Measurements from ENCODE around the gene CEP44.

Gene CEP44

GRCh38 chr4:174324236-174324635 lies 40.5 kb downstream of the CEP44 start:
- Histone ChIP-seq H3K79me2 (ENCODE audit: control insufficient read depth, insufficient read depth, low read length, poor library complexity) (no peaks in the 10 kb centered on the region), H3K4me1 (ENCODE audit: control insufficient read depth in 1 of 2, insufficient read depth in 2 of 2, low read length in 2 of 2) (no peaks in the 10 kb centered on the region), H3K27ac (ENCODE audit: low read depth, low read length) (no peak overlapping the region), H4K8ac (ENCODE audit: low read depth, low read length) (no peak overlapping the region), H2AK5ac (ENCODE audit: low read length) (no peak overlapping the region), H3K14ac (ENCODE audit: low read length) (no peak overlapping the region), H3K23ac (ENCODE audit: low read length) (no peak overlapping the region), H2BK120ac (ENCODE audit: insufficient read depth, low read length, poor library complexity) (no peak overlapping the region), H4K91ac (ENCODE audit: low read depth, low read length) (no peak overlapping the region), H3K4me3 (ENCODE audit: low read depth, low read length) (no peak overlapping the region), H2BK5ac (ENCODE audit: low read depth, low read length, poor library complexity) (no peak overlapping the region), H3K9me3 (ENCODE audit: insufficient read depth, low read depth, low read length) (no peaks in the 10 kb centered on the region), H3K36me3 (ENCODE audit: control insufficient read depth in 1 of 2, insufficient read depth in 2 of 2, low read length in 2 of 2) (no peaks in the 10 kb centered on the region), H3K9ac (ENCODE audit: low read length) (no peak overlapping the region), H2BK12ac (ENCODE audit: low read length) (no peak overlapping the region), H4K12ac (ENCODE audit: low read depth, low read length) (no peak overlapping the region), H3K4ac (ENCODE audit: low read depth, low read length) (no peak overlapping the region), H3K4me2 (ENCODE audit: low read length) (no peak overlapping the region), H3K18ac (ENCODE audit: low read length) (no peak overlapping the region), H3K79me1 (ENCODE audit: low read length) (no peaks in the 10 kb centered on the region), H2AFZ (ENCODE audit: insufficient read depth, low read length, poor library complexity) (no peak overlapping the region), H3K27me3 (ENCODE audit: insufficient read depth, low read length) (no peaks in the 10 kb centered on the region)
- WGBS (ENCODE audit: extremely low coverage, insufficient coverage, insufficient read length): no CpG with 5 or more reads among the region's 1 CpG
- no peak for DNase-seq

GRCh38 chr4:174324725-174325124 lies 41.0 kb downstream of the CEP44 start:
- Histone ChIP-seq H2BK12ac (ENCODE audit: low read length) (no peak overlapping the region), H2BK120ac (ENCODE audit: insufficient read depth, low read length, poor library complexity) (no peak overlapping the region), H3K79me2 (ENCODE audit: control insufficient read depth, insufficient read depth, low read length, poor library complexity) (no peaks in the 10 kb centered on the region), H3K18ac (ENCODE audit: low read length) (no peak overlapping the region), H3K36me3 (ENCODE audit: control insufficient read depth in 1 of 2, insufficient read depth in 2 of 2, low read length in 2 of 2) (no peaks in the 10 kb centered on the region), H4K12ac (ENCODE audit: low read depth, low read length) (no peak overlapping the region), H2AFZ (ENCODE audit: insufficient read depth, low read length, poor library complexity) (no peak overlapping the region), H4K91ac (ENCODE audit: low read depth, low read length) (no peak overlapping the region), H2AK5ac (ENCODE audit: low read length) (no peak overlapping the region), H3K4ac (ENCODE audit: low read depth, low read length) (no peak overlapping the region), H3K4me1 (ENCODE audit: control insufficient read depth in 1 of 2, insufficient read depth in 2 of 2, low read length in 2 of 2) (no peaks in the 10 kb centered on the region), H4K8ac (ENCODE audit: low read depth, low read length) (no peak overlapping the region), H3K23ac (ENCODE audit: low read length) (no peak overlapping the region), H3K14ac (ENCODE audit: low read length) (no peak overlapping the region), H3K4me3 (ENCODE audit: low read depth, low read length) (no peak overlapping the region), H3K9me3 (ENCODE audit: insufficient read depth, low read depth, low read length) (no peaks in the 10 kb centered on the region), H3K4me2 (ENCODE audit: low read length) (no peak overlapping the region), H3K79me1 (ENCODE audit: low read length) (no peaks in the 10 kb centered on the region), H3K27ac (ENCODE audit: low read depth, low read length) (no peak overlapping the region), H3K9ac (ENCODE audit: low read length) (no peak overlapping the region), H2BK5ac (ENCODE audit: low read depth, low read length, poor library complexity) (no peak overlapping the region), H3K27me3 (ENCODE audit: insufficient read depth, low read length) (no peaks in the 10 kb centered on the region)
- no peak for DNase-seq
- WGBS (ENCODE audit: extremely low coverage, insufficient coverage, insufficient read length): no CpG with 5 or more reads among the region's 2 CpGs

- Histone ChIP-seq H3K9ac (ENCODE audit: low read length) (no peak overlapping the region), H3K9me3 (ENCODE audit: insufficient read depth, low read depth, low read length) (no peaks in the 10 kb centered on the region), H3K36me3 (ENCODE audit: control insufficient read depth in 1 of 2, insufficient read depth in 2 of 2, low read length in 2 of 2) (no peaks in the 10 kb centered on the region), H2AK5ac (ENCODE audit: low read length) (no peak overlapping the region), H2BK5ac (ENCODE audit: low read depth, low read length, poor library complexity) (no peak overlapping the region), H3K4me3 (ENCODE audit: low read depth, low read length) (no peak overlapping the region), H3K18ac (ENCODE audit: low read length) (no peak overlapping the region), H3K79me2 (ENCODE audit: control insufficient read depth, insufficient read depth, low read length, poor library complexity) (no peaks in the 10 kb centered on the region), H3K14ac (ENCODE audit: low read length) (no peak overlapping the region), H3K4me2 (ENCODE audit: low read length) (no peak overlapping the region), H3K4ac (ENCODE audit: low read depth, low read length) (no peak overlapping the region), H4K8ac (ENCODE audit: low read depth, low read length) (no peak overlapping the region), H2BK12ac (ENCODE audit: low read length) (no peak overlapping the region), H3K27ac (ENCODE audit: low read depth, low read length) (no peak overlapping the region), H4K91ac (ENCODE audit: low read depth, low read length) (no peak overlapping the region), H3K4me1 (ENCODE audit: control insufficient read depth in 1 of 2, insufficient read depth in 2 of 2, low read length in 2 of 2) (no peaks in the 10 kb centered on the region), H3K23ac (ENCODE audit: low read length) (no peak overlapping the region), H4K12ac (ENCODE audit: low read depth, low read length) (no peak overlapping the region), H2BK120ac (ENCODE audit: insufficient read depth, low read length, poor library complexity) (no peak overlapping the region), H3K27me3 (ENCODE audit: insufficient read depth, low read length) (no peaks in the 10 kb centered on the region), H2AFZ (ENCODE audit: insufficient read depth, low read length, poor library complexity) (no peak overlapping the region), H3K79me1 (ENCODE audit: low read length) (no peaks in the 10 kb centered on the region)
- peak in 1 of 2 donors; percentile 22 for DNase-seq
- 100% methylated on average over 1 of the region's 4 CpGs for WGBS (ENCODE audit: extremely low coverage, insufficient coverage, insufficient read length)
Measured at GRCh38 chr4:174332741-174333493, 49.2 kb downstream of the CEP44 start.

- no peaks in the 10 kb centered on the region for H3K4me1 ChIP-seq (ENCODE audit: control insufficient read depth in 1 of 2, insufficient read depth in 2 of 2, low read length in 2 of 2)
- H3K4ac ChIP-seq (ENCODE audit: low read depth, low read length): no peak overlapping the region
- H4K91ac ChIP-seq (ENCODE audit: low read depth, low read length): no peak overlapping the region
- no peak overlapping the region for H2BK12ac ChIP-seq (ENCODE audit: low read length)
- H3K27me3 ChIP-seq (ENCODE audit: insufficient read depth, low read length): no peaks in the 10 kb centered on the region
- no peak overlapping the region for H2BK120ac ChIP-seq (ENCODE audit: insufficient read depth, low read length, poor library complexity)
- no peaks in the 10 kb centered on the region for H3K36me3 ChIP-seq (ENCODE audit: control insufficient read depth in 1 of 2, insufficient read depth in 2 of 2, low read length in 2 of 2)
- no peaks in the 10 kb centered on the region for H3K79me2 ChIP-seq (ENCODE audit: control insufficient read depth, insufficient read depth, low read length, poor library complexity)
- no peak overlapping the region for H4K8ac ChIP-seq (ENCODE audit: low read depth, low read length)
- no peak overlapping the region for H4K12ac ChIP-seq (ENCODE audit: low read depth, low read length)
- H3K4me3 ChIP-seq (ENCODE audit: low read depth, low read length): no peak overlapping the region
- H3K4me2 ChIP-seq (ENCODE audit: low read length): no peak overlapping the region
- no peak overlapping the region for H3K18ac ChIP-seq (ENCODE audit: low read length)
- H3K9ac ChIP-seq (ENCODE audit: low read length): no peak overlapping the region
- no CpG with 5 or more reads among the region's 3 CpGs for WGBS (ENCODE audit: extremely low coverage, insufficient coverage, insufficient read length)
- H3K23ac ChIP-seq (ENCODE audit: low read length): no peak overlapping the region
- H2BK5ac ChIP-seq (ENCODE audit: low read depth, low read length, poor library complexity): no peak overlapping the region
- no peak overlapping the region for H2AK5ac ChIP-seq (ENCODE audit: low read length)
- H3K14ac ChIP-seq (ENCODE audit: low read length): no peak overlapping the region
- no peak overlapping the region for H2AFZ ChIP-seq (ENCODE audit: insufficient read depth, low read length, poor library complexity)
- H3K79me1 ChIP-seq (ENCODE audit: low read length): no peaks in the 10 kb centered on the region
- DNase-seq: no peak
- H3K9me3 ChIP-seq (ENCODE audit: insufficient read depth, low read depth, low read length): no peaks in the 10 kb centered on the region
- no peak overlapping the region for H3K27ac ChIP-seq (ENCODE audit: low read depth, low read length)
Measured at GRCh38 chr4:174334628-174335027, 50.9 kb downstream of the CEP44 start.

Data from trophoblast cell (in vitro differentiated cells and primary cell).